GM21526 (cell line): ENCODE data around the gene ZNF593.

ENCODE experiments used
- ATAC-seq: cut with Tn5 transposase; IDR thresholded peaks from one replicate; pipeline ENCODE4 v1.9.1; 2021; ENCODE audit warnings: moderate library complexity; ENCODE audit not compliant: unreplicated experiment, low FRiP score

ZNF593 gene

DNA sequence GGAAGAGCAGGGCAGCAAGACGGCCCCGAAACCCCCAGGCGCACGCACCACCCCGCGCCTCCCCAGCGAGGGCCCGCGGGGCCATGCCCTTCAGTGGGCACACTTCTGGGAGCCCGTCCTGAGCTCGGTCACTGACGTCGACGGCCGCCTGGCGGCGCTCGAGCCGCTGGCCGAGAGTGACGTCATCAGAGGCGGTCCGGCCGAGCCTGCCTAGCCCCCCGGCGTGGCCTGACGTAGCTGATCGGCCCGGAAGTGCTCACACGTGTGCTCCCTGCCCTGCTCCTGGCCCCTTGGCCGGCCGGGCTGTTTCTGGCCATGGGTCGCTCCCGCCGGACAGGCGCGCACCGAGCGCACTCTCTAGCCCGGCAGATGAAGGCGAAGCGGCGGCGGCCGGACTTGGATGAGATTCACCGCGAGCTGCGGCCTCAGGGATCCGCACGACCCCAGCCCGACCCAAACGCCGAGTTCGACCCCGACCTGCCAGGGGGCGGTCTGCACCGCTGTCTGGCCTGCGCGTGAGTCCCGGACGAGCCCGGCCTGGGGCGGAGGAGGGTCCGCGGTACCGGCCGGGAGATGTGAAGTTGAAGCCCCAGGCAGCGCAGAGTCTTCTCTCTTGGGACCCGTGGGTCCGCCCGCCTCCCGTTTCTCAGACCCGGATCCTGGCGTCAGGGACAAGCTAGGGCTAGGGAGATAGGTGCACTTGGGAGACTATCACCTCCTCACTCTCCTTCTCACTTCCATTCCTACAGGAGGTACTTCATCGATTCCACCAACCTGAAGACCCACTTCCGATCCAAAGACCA, at the start of gene ZNF593:
TSS of gene ZNF593 (plus strand) at position 240 of the 803 bp plus-strand sequence. CDS start at position 316, 76 bp downstream.
- ATAC-seq: peak; percentile 87

GRCh38 chr1:26121854-26122773, 47.6 kb upstream of the ZNF593 start:
- no peak for ATAC-seq

DNA sequence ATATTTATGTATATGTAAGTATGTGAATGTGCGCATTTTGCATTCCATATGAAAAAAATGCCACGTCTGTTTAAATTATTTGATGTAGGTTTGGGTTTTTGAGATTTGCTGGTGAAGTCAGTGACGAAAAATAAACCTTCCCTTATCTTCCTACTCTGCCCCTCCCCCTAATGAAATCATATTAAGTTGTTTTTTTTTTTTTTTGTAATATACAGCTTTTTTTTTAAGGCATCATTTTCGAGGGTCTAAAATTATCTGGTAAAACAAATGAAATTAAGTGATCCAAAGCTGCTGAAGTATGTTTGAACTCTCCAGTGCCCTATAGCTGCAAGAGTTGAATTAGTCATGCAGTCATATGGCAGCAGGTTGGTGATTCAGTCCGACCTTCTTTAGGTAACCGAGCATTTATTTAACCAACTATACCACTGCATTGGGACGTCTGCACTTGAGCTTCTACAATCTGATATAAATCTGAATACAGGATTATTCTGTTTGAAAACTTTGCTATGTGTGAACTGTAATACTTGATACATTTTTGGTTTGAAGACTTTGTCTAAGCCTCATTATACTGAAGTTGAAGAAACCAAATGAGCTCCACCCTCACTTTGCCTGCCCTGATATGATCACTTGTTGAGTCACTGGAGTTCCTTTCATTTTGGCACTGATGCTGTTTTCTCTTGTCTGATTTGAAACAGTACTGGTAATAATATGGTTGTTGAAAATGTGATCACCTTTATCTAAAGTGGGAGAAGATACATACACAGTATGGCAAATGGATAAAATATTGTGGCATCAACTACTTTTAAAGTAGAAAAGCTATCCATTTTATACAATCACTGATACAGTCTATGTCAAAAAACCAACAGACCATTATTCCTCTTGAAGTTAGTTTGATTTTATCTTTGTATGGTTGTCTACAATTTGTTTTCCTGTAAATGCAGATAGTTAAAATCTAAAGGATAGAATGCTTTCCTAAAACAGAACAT, 46.4 kb upstream of the ZNF593 start:
- ATAC-seq: no peak

GRCh38 chr1:26124418-26125331, 45.0 kb upstream of the ZNF593 start:
- ATAC-seq: no peak

- no peak for ATAC-seq
Observed at GRCh38 chr1:26125382-26125781, 44.3 kb upstream of the ZNF593 start.

DNA sequence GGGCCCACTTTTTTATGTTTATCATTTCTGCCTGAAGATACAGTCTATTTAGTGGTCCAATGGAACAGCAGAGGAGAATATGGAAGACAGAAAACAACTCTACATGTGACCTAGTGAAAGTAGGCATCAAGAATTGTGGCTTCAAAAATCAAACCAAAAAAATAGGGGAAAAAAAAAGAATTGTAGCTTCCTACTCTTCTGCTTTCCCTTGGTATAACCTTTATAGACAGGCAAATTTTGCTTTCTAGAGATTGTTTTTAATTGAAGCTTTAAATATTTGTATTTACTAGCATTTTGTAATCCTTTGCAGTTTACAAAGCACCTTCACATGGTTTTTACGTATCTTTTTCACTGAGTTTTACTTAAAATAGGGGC, 43.8 kb upstream of the ZNF593 start:
- no peak for ATAC-seq

GRCh38 chr1:26126321-26127084, 43.2 kb upstream of the ZNF593 start:
- ATAC-seq: no peak

- ATAC-seq: no peak
Observed at GRCh38 chr1:26127235-26128163, 42.2 kb upstream of the ZNF593 start.

- ATAC-seq: no peak
Observed at GRCh38 chr1:26129778-26130177, 39.9 kb upstream of the ZNF593 start.

GRCh38 chr1:26130695-26131094, 39.0 kb upstream of the ZNF593 start:
- ATAC-seq: no peak

GRCh38 chr1:26132128-26132833, 37.4 kb upstream of the ZNF593 start:
- ATAC-seq: no peak

- no peak for ATAC-seq
Observed at GRCh38 chr1:26132834-26133167, 36.9 kb upstream of the ZNF593 start.

GRCh38 chr1:26134466-26134865, 35.2 kb upstream of the ZNF593 start:
- no peak for ATAC-seq

DNA sequence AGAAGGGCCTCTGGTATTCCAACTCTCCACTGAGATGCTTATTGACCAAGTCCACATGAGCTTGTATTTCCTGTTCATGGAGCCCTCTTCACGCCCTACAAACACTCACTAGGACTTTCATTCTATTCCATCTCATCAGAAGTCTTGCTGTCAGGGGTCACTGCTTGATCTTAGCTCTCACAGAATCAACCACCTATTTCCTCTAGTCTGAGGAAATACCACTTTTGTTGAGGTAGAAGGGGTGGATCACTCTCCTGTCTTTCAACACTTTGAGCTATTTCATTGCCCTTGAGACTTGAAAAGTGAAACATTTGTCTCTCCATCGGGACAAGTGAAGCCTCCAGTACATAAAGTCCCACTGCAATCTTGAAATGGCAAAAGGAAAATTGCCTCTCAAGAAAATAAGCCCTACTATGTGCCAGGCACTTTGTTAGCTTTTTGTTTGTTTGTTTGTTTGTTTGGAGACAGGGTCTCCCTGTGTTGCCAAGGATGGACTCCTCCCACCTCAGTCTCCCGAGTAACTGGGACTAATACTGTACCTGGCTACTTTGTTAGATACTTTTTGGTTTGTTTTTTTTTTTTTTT, 30.6 kb upstream of the ZNF593 start:
- ATAC-seq: no peak

- no peak for ATAC-seq
Observed at GRCh38 chr1:26142159-26142558, 27.5 kb upstream of the ZNF593 start.

DNA sequence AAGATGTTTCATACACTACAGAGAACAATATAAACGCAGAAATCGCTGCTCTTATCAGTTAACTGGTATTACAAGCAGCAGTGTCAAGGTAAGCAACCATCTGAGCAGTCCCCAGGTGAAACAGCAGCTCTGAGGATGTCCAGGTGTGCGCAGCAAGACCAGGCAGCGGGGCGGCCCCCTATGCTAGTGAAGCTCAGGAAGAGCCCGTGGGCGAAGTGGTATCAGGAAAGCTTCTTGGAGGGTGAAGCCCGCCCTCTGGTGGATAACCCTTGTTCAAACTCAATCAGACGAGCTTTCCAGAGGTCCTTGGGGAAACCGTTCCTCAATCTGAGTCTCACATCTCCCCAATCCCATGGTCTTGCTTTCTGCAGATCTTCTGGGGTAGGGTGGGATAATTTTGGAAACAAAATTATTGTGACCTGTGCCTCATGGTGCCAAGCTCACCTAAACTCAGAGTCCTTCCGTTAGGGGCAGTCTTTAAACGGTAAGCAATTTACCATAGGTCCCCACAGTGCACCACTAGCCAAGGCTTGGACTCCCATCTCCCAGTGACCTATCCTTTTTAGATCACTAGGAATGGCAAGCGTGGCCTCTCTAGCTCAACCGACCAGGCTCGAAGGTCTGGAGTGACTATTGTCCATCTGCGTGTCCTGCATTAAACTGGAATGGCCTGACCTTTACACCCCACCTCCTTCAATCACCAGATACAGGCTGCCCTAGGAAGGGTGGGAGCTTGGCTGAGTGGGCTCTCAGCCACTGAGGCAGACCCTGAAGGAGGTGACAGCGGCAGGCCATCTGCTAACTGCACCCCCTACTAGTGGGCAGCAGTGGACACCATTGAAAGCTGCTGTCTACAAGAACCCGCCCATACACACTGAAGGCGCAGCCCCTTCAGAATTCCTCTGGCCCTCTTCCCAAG, 24.4 kb upstream of the ZNF593 start:
- ATAC-seq: no peak
